ENCODE results near the gene ZNF326.
"Not testable (repeated sequence)": the region's sequence is repeated elsewhere in the genome, so short reads cannot be mapped to it uniquely, and the experiment has no call there.

The ZNF326 gene

GRCh38 chr1:89999208-89999607 is 4.3 kb downstream of the ZNF326 start:
- no peak for DNase-seq

DNA sequence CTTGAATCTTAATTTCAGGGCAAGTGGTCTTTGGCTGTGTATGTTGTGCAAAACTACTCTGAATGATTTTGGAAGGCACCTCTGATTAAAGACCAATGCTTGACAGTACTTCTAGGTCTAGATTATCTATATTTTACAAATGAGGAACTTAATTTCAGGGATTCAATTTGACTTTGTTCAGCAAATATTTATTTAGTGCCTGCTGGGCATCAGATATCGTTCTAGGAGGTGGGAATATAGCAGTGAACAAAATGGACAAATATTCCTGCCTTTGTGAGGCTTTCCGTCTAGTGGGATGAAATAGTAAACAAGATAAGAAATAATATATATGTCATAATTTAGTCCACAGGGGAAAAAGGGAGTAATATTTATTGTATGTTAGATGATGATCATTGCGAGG is 4.7 kb downstream of the ZNF326 start:
- DNase-seq = no peak

GRCh38 chr1:90000934-90001676 is 6.2 kb downstream of the ZNF326 start:
- peak; percentile 24 for DNase-seq

GRCh38 chr1:90007979-90008404 is 13.1 kb downstream of the ZNF326 start:
- DNase-seq = no peak

DNA sequence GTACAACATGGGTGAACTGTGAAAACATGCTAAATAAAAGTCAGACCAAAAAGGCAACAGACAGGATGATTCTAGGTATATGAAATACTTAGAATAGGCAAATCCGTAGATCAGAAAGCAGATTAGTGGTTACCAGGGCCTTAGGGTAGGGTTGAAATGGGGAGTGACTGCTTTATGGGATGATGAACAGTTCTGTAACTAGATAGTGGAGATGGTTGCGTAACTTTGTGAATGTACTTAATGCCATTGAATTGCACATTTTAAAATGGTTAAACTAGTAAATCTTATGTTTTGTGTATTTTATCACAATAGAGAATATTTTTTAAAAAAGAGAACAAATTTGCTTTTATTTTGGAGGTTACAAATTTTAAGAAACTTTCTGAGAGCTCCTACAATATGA is 17.4 kb downstream of the ZNF326 start:
- DNase-seq = no peak

- no peak for DNase-seq
These were observed 28.8 kb downstream of the ZNF326 start for GRCh38 chr1:90023691-90024090.

- DNase-seq = no peak
These were observed 32.4 kb downstream of the ZNF326 start for GRCh38 chr1:90027281-90027680.

DNA sequence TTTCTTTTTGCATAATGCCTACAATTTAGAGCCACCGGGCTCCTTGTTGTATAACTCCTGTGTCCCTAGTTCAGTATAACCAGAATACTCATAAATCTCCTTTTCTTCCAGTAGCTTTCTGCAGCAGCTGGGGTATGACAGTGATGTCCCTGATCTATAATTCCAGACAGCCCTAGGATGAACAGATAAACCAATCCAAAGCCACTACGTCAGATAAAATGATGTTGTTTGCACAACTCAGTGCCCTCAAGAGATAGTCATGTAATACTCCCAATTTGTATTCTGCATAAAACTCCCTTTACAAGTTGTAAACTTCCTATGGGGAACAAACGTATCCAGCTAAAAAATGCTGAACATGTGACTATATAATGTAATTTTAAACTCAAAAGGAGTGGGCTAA is 44.7 kb downstream of the ZNF326 start:
- no peak for DNase-seq

DNA sequence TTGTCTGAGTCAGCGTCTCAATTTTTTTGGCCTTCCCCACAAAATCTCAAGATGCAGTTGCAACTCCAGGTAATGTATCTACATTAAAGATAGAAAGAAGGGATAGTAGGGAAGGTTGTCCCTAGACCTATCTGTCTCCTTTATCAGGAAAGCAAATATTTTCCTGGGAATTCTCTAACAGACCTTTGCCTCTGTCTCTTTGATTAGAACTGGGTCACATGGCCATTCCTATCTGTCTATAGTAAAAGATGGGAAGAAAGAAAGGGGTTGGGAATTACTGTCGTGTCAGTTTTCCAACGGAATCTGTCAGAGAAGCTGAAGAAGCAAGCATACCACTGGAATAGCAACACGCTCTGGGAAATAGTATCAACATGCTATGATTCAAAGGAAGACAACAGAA is 48.7 kb downstream of the ZNF326 start:
- DNase-seq = no peak

DNA sequence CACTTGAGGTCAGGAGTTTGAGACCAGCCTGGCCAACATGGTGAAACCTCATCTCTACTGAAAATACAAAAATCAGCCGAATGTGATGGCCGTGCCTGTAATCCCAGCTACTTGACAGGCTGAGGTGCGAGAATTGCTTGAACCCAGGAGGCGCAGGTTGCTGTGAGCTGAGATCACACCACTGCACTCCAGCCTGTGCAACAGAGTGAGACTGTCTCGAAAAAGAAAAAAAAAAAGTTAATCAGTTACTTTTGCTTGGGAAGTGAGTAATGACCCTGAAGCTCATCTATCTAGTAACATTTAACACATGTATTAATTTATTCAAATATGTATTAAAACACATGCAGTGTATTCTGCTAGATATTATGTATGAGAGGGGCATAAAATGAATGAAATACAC is 49.4 kb downstream of the ZNF326 start:
- DNase-seq = no peak

DNA sequence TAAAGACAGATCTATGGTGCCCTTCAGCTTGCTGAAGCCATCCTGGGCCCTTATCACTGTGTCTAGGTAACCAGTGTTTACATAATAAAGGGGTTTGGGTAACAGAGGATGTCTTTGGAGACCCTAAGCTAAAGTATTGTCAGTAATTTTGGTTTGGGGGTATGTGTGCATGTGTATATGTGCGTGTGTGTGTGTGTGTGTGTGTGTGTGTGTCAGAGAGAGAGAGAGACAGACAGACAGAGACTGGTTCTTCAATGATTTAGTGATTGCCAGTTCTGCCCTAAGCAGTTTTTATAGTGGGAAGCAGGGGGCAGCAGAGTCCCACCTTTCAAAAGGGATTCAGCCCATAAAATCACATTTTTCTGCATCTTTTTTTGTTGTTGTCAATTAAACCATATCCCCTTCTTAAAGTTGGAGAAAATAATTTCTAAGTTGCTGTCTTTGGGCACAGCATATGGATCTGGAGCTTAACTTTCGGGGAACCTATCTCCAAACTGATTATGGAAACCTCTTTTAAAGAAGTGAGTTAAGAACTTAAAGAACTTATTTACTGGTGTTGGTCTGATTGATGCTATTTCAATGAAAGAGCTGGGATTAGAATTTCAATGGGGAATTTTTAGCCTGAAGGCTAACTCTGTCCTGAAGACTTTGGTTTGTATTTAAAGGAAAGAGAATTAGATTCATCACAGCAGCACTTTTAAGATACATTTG is 51.1 kb downstream of the ZNF326 start:
- peak; percentile 34 for DNase-seq

DNA sequence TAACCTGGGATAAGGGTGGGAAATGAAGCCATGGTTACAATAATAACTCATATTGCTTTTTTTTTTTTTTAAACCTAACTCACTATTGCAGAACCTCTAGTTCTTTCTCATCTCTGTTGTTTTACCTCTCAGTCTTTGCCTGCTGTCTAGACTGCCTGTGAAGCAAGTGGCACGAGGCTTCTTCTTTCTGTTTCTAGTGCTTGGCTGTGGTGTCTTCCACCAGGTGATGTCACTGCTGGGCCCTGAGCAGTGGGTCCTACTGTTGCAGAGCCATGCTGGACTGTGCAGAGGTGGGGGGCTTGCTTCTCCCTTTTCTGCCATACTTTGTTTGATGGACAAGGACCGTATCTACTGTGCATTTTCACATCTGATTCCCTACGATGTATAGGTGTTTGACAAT is 51.7 kb downstream of the ZNF326 start:
- no peak for DNase-seq

- no peak for DNase-seq
These were observed 53.1 kb downstream of the ZNF326 start for GRCh38 chr1:90048043-90048442.

DNA sequence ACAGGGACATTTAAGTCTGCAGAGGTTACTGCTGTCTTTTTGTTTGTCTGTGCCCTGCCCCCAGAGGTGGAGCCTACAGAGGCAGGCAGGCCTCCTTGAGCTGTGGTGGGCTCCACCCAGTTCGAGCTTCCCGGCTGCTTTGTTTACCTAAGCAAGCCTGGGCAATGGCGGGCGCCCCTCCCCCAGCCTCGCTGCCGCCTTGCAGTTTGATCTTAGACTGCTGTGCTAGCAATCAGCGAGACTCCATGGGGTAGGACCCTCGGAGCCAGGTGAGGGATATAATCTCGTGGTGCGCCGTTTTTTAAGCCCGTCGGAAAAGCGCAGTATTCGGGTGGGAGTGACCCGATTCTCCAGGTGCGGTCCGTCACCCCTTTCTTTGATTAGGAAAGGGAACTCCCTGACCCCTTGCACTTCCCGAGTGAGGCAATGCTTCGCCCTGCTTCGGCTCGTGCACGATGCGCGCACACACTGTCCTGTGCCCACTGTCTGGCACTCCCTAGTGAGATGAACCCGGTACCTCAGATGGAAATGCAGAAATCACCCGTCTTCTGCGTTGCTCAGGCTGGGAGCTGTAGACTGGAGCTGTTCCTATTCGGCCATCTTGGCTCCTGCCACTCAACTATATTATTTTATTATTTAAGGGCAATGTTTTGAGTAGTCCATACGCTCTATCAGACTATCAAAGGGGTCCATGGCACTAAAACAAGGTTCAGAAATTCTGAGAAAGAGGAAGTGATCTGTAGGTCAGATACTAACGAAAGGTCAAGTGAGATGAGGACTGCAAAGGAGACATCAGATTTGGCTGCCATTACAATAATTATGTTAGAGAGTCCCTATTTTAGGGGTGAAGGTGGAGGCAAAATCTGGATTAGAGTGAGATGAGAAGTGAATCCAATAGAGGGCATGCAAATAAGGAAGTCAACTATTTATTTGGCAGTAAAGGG is 68.1 kb downstream of the ZNF326 start:
- DNase-seq = not testable (repeated sequence)

DNA sequence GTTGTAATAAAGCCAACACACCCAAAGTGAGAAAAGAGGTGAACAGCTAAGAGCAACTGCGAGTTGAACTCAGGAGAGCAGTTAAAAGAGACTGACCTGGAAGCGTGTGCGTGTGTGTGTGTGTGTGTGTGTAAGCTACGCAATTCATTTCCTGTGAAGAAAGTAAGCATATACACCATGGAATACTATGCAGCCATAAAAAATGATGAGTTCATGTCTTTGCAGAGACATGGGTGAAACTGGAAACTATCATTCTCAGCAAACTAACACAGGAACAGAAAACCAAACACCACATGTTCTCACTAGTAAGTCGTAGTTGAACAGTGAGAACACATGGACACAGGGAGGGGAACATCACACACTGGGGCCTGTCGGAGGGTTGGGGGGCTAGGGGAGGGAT is 69.2 kb downstream of the ZNF326 start:
- not testable (repeated sequence) for DNase-seq

DNA sequence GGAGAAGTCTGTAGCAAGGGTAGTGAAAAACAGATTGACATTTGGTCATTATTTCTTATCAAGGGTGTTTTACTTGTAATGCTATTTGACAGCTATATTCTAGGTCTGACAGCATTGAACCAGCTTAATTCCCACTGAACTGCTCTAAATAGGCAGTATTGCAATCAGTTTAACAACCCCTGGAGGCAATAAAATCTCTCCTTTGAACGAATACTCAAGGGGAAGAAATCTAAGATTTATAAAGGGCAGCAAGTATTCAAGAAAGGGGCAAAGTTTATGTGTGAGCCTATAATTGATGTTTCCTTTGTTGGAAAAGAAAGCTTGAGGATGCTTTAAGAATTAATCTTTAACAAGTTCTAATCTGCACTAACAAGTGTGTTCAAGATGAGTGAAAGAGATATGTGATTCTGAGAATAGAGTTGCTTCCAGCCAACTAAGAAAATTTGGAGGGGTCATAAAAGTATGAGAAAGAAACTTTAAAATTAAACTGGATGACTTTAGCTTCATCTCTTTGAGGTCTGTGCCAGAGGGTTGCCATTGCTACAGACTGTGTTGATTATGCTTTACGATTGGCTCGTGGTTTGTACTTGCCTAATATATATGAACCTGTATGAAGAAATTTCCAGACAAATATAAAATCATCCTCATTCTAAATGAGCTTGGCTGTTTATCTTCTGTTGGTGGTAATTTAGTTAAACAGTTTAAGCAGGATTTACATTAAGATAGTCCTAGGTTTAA is 72.5 kb downstream of the ZNF326 start:
- no peak for DNase-seq

- no peak for DNase-seq
These were observed 73.8 kb downstream of the ZNF326 start for GRCh38 chr1:90068611-90069280.

DNA sequence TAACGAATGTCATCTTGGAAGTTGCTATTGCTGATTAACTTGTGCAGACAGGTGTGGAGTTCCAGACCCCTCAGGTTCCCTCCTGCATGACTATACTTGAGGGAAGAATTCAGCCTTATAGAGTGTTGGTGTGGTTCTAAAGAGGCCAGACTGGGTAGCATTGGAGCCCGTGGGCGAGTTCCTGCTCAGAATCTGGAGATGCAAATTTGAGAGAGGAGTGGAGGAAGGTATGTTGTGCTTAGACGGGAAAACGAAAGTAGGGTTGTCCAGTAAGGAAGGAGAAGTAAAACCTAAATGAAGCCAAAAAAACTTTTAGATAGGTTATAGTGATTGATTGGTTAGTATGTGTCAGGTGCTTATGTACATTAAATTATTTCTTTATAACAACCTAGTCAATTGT is 79.2 kb downstream of the ZNF326 start:
- no peak for DNase-seq

DNA sequence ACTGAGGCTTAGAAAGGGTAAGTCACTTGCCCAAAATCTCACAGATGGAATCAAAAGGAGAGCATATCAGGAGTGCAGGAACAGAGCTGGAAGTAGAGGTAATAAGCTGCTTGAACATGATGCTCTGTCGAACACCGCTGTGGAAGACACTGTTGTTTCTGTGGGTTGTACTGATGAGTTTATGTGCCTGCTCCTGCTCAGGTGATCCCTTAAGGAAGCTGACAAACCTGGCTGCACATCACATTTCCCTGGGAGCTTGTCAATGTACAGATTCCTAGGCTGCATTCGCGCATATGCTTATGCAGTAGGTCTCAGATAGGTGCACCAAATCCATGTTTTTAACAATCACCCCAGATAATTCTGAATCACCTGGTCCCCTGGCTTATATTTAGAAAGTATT is 79.7 kb downstream of the ZNF326 start:
- no peak for DNase-seq

GRCh38 chr1:90074970-90075391 is 80.1 kb downstream of the ZNF326 start:
- DNase-seq = peak; percentile 68

DNA sequence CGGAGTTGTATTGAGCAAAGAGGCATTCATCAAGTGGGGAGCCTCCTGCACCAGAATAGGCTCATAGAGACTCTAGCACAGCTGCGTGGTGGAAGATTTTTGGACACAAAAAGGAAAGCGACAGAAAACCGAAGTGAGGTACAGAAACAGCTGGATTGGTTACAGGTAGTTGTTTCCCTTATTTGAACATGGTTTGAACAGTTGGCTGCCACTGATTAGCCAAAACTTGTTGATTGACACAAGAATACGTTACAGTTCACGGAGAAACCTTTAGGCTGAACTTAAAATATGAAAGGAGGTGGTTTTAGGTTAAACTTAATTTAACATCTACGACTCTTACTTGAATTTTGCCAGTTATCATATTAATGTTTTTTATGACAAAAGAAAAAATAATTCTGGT is 89.1 kb downstream of the ZNF326 start:
- DNase-seq = no peak

Data from NCI-H1694 treated with DMSO at 0.1 percent for 48 hours (cell line).